Measurements from ENCODE around the gene SPDYE17.
"Not testable (repeated sequence)": the region's sequence is repeated elsewhere in the genome, so short reads cannot be mapped to it uniquely, and the experiment has no call there.

The SPDYE17 gene

DNA sequence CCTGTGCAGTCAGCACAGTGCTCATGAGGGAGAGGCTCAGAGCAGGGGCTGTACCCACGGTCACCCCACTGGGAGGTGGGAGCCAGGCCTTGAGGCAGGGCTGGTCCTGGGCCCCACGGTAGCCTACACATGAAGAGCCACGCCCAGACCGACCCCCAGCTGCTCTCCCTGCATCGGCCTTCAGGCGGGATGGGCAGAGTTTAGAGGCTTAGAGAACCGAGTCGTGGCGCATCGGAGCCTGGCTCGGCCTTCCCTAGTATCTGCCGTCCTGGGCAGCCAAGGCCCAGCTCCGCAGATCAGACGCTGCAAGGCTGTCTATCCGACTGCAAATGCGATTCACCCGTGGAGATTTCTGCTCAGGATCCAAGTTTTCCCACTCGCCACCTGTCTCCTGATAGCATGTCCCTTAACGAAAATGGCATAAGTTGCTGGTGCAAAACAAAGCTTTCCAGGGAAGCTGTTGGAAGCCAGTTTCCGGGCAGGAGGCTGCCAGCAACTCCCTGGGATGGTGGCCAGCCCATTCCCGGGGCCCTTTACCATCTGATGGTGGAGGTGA lies 29.4 kb downstream of the SPDYE17 start:
- H3K4me3 ChIP-seq (ENCODE audit: low read depth, low read length); DNase-seq (ENCODE audit: low read depth, low spot score); CTCF ChIA-PET; POLR2A ChIA-PET: not testable (repeated sequence)

DNA sequence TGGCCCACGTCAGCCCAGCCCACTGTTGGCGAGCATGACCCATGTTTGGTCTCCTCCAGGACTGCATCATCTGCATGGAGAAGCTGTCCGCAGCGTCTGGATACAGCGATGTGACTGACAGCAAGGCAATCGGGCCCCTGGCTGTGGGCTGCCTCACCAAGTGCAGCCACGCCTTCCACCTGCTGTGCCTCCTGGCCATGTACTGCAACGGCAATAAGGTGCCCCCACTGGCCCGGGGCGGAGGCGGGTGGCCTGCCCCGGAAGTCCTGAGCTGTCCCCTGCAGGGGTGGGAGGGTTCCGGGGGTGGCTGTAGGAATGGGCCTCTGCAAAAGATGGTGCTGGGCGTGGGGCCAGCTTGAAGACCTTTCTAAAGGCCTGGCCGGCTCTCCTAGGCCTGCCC lies 30.1 kb downstream of the SPDYE17 start:
- DNase-seq (ENCODE audit: low read depth, low spot score); POLR2A ChIA-PET; CTCF ChIA-PET; H3K4me3 ChIP-seq (ENCODE audit: low read depth, low read length): not testable (repeated sequence)

DNA sequence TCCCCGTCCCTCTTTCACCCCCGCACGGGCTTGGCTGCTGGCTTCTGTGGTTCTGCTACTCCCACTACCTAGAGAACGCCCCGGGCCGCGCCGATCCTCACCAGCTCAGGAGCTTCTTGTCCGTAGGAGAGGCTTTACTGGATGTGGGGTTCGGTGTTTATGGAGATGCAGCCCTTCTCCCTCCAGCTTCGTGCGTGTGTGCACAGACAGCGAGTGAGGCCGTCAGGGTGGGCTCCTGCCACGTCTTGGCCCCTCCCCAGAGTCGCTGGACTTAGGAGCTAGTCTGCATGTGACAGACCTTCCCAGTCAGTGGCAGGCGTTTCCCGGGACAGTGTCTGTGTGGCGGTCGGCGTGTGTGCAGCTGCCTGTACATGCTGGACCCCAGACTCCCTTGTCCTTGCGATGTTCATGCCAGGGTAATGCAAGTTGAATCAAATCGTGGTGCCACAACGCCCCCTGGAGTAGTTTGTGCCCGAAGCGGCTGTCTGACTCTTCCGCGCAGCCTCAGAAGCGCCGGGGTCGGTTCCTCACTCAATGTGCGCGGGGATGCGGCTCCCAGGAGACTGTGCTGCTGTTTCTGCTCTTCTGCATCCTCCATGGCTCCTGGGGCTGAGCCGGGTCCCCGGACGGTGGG lies 32.6 kb downstream of the SPDYE17 start:
- not testable (repeated sequence) for DNase-seq (ENCODE audit: low read depth, low spot score)

DNA sequence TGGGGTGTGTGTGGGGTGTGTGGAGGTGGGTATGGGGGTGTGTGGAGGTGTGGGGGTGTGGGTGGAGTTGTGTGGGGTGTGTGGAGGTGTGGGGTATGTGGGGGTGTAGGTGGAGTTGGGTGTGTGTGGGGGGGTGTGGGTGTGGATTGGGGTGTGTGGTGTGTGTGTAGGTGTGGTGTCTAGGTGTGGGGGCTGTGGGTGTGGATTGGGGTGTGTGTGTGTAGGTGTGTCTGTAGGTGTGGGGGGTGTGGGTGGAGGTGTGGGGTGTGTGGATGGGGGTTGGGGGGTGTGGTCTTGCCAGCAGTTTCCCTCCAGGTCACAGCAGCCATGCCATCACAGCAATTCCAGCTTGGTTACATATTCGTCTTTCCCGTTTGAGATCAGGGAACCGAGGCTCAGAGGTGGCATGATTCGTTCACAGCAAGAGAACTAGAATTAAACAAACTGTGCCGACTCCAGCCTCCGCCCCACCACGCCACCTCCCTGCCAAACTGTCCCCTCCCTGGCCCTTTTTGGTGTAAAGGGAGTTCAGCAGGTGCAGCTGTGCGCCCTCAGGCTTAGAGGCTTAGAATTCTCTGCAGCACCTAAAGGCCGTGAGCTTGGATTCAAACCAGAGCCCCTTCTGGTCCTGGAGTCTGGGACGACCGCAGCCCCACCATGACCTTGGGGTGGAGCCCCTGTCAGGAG lies 33.3 kb downstream of the SPDYE17 start:
- DNase-seq (ENCODE audit: low read depth, low spot score); H3K4me3 ChIP-seq (ENCODE audit: low read depth, low read length); POLR2A ChIA-PET; CTCF ChIA-PET: not testable (repeated sequence)

More for the DNA sequence above, 32.6 kb downstream of the SPDYE17 start:
- H3K4me3 ChIP-seq (ENCODE audit: low read depth, low read length); CTCF ChIA-PET; POLR2A ChIA-PET: not testable (repeated sequence)

DNA sequence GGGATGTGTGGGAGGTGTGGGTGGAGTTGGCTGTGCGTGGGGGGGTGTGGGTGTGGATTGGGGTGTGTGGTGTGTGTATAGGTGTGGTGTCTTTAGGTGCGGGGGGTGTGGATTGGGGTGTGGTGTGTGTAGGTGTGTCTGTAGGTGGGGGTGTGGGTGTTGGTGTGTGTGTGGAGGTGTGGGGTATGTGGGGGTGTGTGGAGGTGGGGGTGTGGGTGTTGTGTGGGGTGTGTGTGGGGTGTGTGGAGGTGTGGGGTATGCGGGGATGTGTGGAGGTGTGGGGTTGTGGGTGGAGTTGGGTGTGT lies 33.9 kb downstream of the SPDYE17 start:
- no peak for DNase-seq (ENCODE audit: low read depth, low spot score)
- ChIA-PET POLR2A (no interaction called here), CTCF (no interaction called here)
- TF ChIP-seq, protein P1, sequence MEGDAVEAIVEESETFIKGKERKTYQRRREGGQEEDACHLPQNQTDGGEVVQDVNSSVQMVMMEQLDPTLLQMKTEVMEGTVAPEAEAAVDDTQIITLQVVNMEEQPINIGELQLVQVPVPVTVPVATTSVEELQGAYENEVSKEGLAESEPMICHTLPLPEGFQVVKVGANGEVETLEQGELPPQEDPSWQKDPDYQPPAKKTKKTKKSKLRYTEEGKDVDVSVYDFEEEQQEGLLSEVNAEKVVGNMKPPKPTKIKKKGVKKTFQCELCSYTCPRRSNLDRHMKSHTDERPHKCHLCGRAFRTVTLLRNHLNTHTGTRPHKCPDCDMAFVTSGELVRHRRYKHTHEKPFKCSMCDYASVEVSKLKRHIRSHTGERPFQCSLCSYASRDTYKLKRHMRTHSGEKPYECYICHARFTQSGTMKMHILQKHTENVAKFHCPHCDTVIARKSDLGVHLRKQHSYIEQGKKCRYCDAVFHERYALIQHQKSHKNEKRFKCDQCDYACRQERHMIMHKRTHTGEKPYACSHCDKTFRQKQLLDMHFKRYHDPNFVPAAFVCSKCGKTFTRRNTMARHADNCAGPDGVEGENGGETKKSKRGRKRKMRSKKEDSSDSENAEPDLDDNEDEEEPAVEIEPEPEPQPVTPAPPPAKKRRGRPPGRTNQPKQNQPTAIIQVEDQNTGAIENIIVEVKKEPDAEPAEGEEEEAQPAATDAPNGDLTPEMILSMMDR (IDR thresholded peaks at IDR 0.05; ENCODE audit: insufficient read depth, low read length, missing control alignments), result no peak
- no peak overlapping the region for H3K4me3 ChIP-seq (ENCODE audit: low read depth, low read length)

DNA sequence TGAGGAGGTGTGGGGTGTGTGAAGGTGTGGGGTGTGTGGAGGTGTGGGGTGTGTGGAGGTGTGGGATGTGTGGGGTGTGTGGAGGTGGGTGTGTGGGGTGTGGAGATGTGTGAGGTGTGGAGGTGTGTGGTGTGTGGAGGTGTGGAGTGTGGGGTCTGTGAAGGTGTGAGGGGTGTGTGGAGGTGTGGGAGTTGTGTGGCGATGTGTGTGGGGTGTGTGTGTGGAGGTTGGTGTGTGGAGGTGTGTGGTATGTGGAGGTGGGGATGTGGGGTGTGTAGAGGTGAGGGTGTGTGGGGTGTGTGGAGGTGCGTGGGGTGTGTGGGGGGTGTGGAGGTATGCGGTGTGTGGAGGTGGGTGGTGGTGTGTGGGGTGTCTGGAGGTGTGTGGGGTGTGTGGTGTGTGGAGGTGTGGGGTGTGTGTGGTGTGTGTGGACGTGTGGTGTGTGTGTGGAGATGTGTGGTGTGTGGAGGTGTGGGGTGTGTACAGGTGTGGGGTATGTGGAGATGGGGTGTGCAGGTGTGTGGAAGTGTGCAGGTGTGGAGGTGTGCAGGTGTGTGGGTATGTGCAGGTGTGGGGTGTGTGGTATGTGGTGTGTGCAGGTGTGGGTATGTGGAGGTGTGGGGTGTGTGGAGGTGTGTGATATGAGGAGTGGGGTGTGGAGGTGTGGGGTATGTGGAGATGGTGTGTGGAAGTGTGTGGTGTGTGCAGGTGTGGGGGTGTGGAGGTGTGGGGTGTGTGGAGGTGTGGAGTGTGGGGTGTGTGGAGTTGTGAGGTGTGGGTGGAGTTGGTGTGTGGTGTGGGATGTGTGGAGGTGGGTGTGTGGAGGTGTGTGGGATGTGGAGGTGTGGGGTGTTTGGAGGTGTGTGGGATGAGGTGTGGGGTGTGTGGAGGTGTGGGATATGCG lies 34.5 kb downstream of the SPDYE17 start:
- POLR2A ChIA-PET, result no interaction called here
- no peak overlapping the region for H3K4me3 ChIP-seq (ENCODE audit: low read depth, low read length)
- no peak for DNase-seq (ENCODE audit: low read depth, low spot score)
- TF ChIP-seq, protein P1 (IDR thresholded peaks at IDR 0.05; ENCODE audit: insufficient read depth, low read length, missing control alignments), result no peak
- CTCF ChIA-PET, result no interaction called here

DNA sequence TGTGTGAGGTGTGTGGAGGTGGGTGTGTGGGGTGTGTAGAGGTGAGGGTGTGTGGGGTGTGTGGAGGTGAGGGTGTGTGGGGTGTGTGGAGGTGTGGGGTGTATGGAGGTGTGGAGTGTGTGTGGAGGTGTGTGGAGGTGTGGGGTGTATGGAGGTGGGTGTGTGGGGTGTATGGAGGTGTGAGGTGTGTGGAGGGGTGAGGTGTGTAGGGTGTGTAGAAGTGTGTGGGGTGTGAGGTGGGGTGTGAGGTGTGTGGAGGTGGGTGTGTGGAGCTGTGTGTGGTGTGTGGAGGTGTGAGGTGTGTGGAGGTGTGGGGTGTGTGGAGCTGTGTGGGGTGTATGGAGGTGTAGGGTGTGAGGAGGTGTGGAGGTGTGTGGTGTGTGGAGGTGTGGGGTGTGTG lies 35.2 kb downstream of the SPDYE17 start:
- H3K4me3 ChIP-seq (ENCODE audit: low read depth, low read length); CTCF ChIA-PET; POLR2A ChIA-PET; DNase-seq (ENCODE audit: low read depth, low spot score): not testable (repeated sequence)

DNA sequence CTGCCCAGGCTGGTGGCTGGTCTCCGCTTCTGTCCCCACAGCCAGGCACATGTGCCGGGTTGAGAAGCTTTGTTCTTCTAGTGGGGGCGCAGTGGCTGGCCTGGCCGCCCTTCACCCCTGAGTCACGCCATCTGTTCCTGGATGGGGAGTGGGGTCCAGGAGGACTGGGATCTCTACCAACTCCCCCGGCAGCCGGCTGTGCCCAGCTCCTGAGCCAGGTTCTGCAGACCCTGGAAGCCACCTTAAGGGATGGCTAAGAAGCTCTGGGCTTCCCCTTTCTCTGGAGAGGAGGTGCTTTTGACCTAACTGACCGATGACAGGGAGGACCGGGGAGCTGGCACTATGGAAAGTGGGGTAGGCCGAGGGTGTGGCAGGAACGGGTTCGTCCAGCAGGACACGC lies 37.9 kb downstream of the SPDYE17 start:
- DNase-seq (ENCODE audit: low read depth, low spot score); POLR2A ChIA-PET; H3K4me3 ChIP-seq (ENCODE audit: low read depth, low read length); CTCF ChIA-PET: not testable (repeated sequence)

DNA sequence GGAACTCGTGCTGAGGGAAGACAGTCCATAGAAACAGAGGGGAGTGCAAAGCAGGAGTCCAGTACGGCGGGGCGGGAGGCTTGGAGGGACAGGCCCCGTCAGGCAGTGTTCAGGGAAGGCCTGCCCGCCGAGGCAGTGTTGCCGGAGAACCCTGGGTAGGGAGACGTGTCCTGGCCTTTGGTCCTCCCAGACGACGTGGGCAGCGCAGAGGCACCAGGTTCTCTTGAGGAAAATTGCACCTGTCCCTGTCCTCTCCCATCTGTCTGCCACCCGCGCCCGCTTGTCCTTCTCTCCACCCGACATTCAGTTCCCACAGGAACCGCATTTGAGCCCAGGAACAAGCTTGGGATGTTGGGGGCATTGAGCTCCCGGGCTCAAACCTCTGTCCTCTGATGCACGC lies 38.3 kb downstream of the SPDYE17 start:
- DNase-seq (ENCODE audit: low read depth, low spot score); CTCF ChIA-PET; H3K4me3 ChIP-seq (ENCODE audit: low read depth, low read length); POLR2A ChIA-PET: not testable (repeated sequence)

DNA sequence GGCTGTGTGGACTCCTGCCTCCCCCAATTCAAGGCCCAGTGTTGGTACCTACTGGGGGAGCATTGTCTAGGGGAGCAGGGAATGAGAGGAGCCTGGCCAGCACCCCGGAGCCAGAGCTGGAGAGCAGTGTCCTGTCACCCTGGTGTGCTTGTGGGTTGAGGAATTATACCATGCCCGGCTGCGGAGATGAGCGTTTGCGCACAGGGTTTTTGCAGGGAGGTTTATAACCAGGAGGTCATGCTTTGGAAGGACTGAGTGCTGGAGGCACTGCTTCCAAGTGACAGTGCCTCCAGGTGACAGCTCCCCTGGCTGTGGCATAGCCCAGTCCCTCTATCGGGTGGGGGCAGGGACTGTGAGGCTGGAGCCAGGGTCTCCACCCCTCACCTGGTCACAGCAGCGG lies 39.3 kb downstream of the SPDYE17 start:
- DNase-seq (ENCODE audit: low read depth, low spot score); POLR2A ChIA-PET; CTCF ChIA-PET; H3K4me3 ChIP-seq (ENCODE audit: low read depth, low read length): not testable (repeated sequence)

DNA sequence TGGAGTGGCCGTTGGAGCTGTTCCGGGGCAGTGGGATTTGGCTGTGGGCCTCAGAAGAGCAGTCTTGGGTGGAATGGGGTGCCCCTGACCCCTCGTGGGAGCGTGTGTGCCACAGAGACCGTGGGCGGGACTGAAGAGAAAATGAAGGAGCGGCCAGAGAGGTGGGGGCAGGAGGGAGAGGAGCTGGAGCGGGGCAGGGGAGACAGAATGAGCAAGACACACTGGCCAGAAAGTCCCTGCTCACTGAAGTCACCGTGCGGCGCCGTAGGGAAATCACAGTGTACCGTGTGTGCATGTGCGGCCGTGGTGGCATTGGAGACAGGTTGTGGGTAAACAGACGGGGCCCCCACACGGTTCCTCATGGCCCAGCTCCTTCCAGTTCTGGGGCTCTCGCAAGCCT lies 40.0 kb downstream of the SPDYE17 start:
- POLR2A ChIA-PET; DNase-seq (ENCODE audit: low read depth, low spot score); CTCF ChIA-PET; H3K4me3 ChIP-seq (ENCODE audit: low read depth, low read length): not testable (repeated sequence)

DNA sequence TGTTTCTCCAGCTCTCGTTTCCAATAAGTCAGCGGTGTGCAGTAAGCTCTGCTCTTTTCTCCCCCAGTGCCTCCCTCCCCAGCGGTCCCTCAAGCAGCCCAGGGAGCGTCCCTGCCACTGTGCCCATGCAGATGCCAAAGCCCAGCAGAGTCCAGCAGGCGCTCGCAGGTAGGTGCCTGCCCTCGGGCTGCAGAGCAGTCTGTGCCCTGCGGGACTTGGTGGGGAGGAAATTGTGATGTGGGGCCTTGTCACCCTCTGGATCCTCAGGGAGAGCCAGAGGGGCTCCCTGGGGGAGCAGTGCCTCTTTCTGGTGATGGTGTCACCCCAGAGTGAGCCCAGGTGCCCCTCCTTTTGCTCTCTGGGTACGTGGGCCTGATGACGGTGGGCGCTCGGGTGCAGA lies 42.0 kb downstream of the SPDYE17 start:
- POLR2A ChIA-PET; CTCF ChIA-PET; H3K4me3 ChIP-seq (ENCODE audit: low read depth, low read length); DNase-seq (ENCODE audit: low read depth, low spot score): not testable (repeated sequence)

DNA sequence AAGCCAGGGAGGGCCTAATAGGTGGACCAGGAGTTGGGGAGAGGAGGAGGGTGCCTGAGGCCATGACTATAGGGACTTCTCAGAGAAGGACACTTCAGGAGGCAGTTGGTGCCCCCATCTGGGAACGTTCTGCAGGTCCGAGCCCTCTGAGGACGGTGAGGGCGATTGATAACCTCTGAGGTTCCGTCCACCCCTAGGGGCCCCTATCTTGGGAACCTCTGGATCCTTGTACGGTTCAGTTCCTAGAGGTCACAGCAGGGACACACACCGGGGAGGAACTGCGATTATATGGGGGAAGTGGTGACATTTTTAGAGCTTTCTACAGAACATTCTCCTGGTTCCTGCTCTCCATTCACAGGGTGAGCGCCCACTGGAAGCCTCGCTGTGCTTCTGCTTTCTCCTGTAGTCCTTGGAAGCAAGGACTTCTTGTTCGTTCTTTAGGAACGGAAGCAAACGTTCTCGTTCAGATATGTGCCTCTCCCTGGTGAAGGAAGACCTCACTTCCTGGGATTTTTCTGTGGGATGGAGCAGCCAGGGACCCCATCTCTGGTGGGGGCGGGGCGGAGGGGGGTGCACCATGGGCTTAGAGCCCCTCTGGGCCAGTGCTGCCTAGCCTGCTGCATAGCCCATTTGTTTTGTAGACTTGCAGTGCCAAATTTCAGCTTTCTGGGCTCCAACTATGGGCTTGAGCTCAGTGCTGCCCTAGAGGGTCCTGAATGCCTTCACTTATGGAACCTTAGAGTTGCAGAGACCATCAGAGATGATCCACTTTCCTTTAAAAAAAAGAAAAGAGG lies 46.0 kb downstream of the SPDYE17 start:
- DNase-seq (ENCODE audit: low read depth, low spot score); POLR2A ChIA-PET; CTCF ChIA-PET; H3K4me3 ChIP-seq (ENCODE audit: low read depth, low read length): not testable (repeated sequence)

DNA sequence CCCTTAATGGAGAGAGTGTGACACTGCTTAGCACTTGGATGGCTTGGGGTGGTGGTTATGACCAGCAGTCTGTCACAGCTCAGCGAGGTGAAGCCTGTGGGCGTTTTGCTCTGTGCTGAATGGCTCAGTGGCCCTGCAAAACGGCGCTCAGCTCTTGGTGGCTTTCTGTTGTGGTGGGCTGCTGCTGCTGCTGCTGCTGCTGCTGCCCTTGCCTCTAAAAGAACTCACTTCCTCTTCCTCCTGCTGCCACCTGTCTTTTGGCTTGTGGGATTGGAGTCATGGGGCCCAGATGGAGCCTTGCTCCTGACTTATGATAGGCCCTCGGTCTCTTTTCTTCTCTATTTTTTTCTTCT lies 47.4 kb downstream of the SPDYE17 start:
- CTCF ChIA-PET; DNase-seq (ENCODE audit: low read depth, low spot score); H3K4me3 ChIP-seq (ENCODE audit: low read depth, low read length); POLR2A ChIA-PET: not testable (repeated sequence)
